Activated CD4-positive, alpha-beta T cell treated with anti-CD3 and anti-CD28 coated beads, Interleukin-2, amount 10 ng/mL, durations not matched to agents 24 days and 14 days (primary cell): ENCODE results near the gene NPIPB13. TPM values are rescaled to one million over a fixed set of nuclear protein-coding genes. Genes with fewer than 3 reads are reported as not detected.
"Not testable (repeated sequence)": the region's sequence is repeated elsewhere in the genome, so short reads cannot be mapped to it uniquely, and the experiment has no call there.

Experiments used
- DNase-seq: peaks from one replicate; pipeline ENCODE4 v3.0.0; 2022
- H3K27ac Mint-ChIP-seq: one replicate; pipeline ENCODE4 v1.8.0; 2022; ENCODE audit warnings: mild to moderate bottlenecking, mixed read lengths
- H3K27me3 Mint-ChIP-seq: one replicate; pipeline ENCODE4 v1.8.0; 2022; ENCODE audit warnings: mixed read lengths
- H3K36me3 Mint-ChIP-seq: one replicate; pipeline ENCODE4 v1.8.0; 2022; ENCODE audit warnings: low read depth, mild to moderate bottlenecking, mixed read lengths
- H3K4me1 Mint-ChIP-seq: one replicate; pipeline ENCODE4 v1.8.0; 2021; ENCODE audit warnings: mixed read lengths
- H3K4me3 Mint-ChIP-seq: one replicate; pipeline ENCODE4 v1.8.0; 2022; ENCODE audit warnings: mild to moderate bottlenecking, moderate library complexity, mixed read lengths
- H3K9me3 Mint-ChIP-seq: one replicate; pipeline ENCODE4 v1.8.0; 2021; ENCODE audit warnings: mixed read lengths
- intact Hi-C: fragments of 100-400 bp; cut with micrococcal nuclease; formaldehyde crosslinking; loops from one replicate; pipeline ENCODE4 v1.15.1; 2023
- total RNA-seq: library from RNA; stranded (reverse); gene quantifications from 2 replicates; pipeline ENCODE4 v1.2.3, GENCODE V29; 2022

NPIPB13 gene
- 14.5 and 21.1 TPM in 2 replicates for total RNA-seq

- H3K9me3 Mint-ChIP-seq, H3K36me3 Mint-ChIP-seq, intact Hi-C loops, H3K4me1 Mint-ChIP-seq, H3K27me3 Mint-ChIP-seq, H3K27ac Mint-ChIP-seq, DNase-seq, H3K4me3 Mint-ChIP-seq: not testable (repeated sequence)
These were observed at the start of gene NPIPB13 for GRCh38 chr16:30248379-30248778. TSS of gene NPIPB13 (minus strand) at chr16:30248479. CDS start at chr16:30245573, 2,906 bp downstream.

GRCh38 chr16:30282357-30282756 is 34.1 kb upstream of the NPIPB13 start:
- H3K9me3 Mint-ChIP-seq, DNase-seq, intact Hi-C loops, H3K4me1 Mint-ChIP-seq, H3K27ac Mint-ChIP-seq, H3K27me3 Mint-ChIP-seq, H3K36me3 Mint-ChIP-seq, H3K4me3 Mint-ChIP-seq: not testable (repeated sequence)

GRCh38 chr16:30278523-30278922 is 30.2 kb upstream of the NPIPB13 start:
- H3K36me3 Mint-ChIP-seq, intact Hi-C loops, H3K27ac Mint-ChIP-seq, H3K27me3 Mint-ChIP-seq, DNase-seq, H3K4me1 Mint-ChIP-seq, H3K9me3 Mint-ChIP-seq, H3K4me3 Mint-ChIP-seq: not testable (repeated sequence)

- H3K4me1 Mint-ChIP-seq, H3K4me3 Mint-ChIP-seq, H3K27ac Mint-ChIP-seq, intact Hi-C loops, H3K9me3 Mint-ChIP-seq, H3K27me3 Mint-ChIP-seq, H3K36me3 Mint-ChIP-seq: not testable (repeated sequence)
- peak; percentile 48 for DNase-seq
These were observed 31.2 kb downstream of the NPIPB13 start for GRCh38 chr16:30217082-30217481.

- intact Hi-C loops, H3K9me3 Mint-ChIP-seq, H3K4me1 Mint-ChIP-seq, H3K36me3 Mint-ChIP-seq, H3K4me3 Mint-ChIP-seq, H3K27me3 Mint-ChIP-seq, H3K27ac Mint-ChIP-seq, DNase-seq: not testable (repeated sequence)
These were observed 36.9 kb downstream of the NPIPB13 start for GRCh38 chr16:30211414-30211813.

GRCh38 chr16:30209032-30209431 is 39.2 kb downstream of the NPIPB13 start:
- H3K27ac Mint-ChIP-seq, H3K4me1 Mint-ChIP-seq, H3K9me3 Mint-ChIP-seq, intact Hi-C loops, H3K4me3 Mint-ChIP-seq, H3K27me3 Mint-ChIP-seq, H3K36me3 Mint-ChIP-seq: not testable (repeated sequence)
- peak; percentile 71 for DNase-seq

GRCh38 chr16:30207063-30207704 is 41.1 kb downstream of the NPIPB13 start:
- H3K4me1 Mint-ChIP-seq, H3K27me3 Mint-ChIP-seq, intact Hi-C loops, H3K36me3 Mint-ChIP-seq, H3K9me3 Mint-ChIP-seq, H3K4me3 Mint-ChIP-seq, H3K27ac Mint-ChIP-seq: not testable (repeated sequence)
- DNase-seq = peak; percentile 6

GRCh38 chr16:30206252-30206651 is 42.0 kb downstream of the NPIPB13 start:
- H3K9me3 Mint-ChIP-seq, H3K27ac Mint-ChIP-seq, DNase-seq, H3K27me3 Mint-ChIP-seq, H3K4me1 Mint-ChIP-seq, intact Hi-C loops, H3K4me3 Mint-ChIP-seq, H3K36me3 Mint-ChIP-seq: not testable (repeated sequence)

GRCh38 chr16:30205541-30206236 is 42.6 kb downstream of the NPIPB13 start:
- H3K9me3 Mint-ChIP-seq, intact Hi-C loops, H3K27ac Mint-ChIP-seq, H3K4me3 Mint-ChIP-seq, H3K4me1 Mint-ChIP-seq, H3K27me3 Mint-ChIP-seq, H3K36me3 Mint-ChIP-seq: not testable (repeated sequence)
- peak; percentile 60 for DNase-seq

GRCh38 chr16:30199608-30200343 is 48.5 kb downstream of the NPIPB13 start:
- H3K36me3 Mint-ChIP-seq, H3K27me3 Mint-ChIP-seq, DNase-seq, H3K27ac Mint-ChIP-seq, intact Hi-C loops, H3K9me3 Mint-ChIP-seq, H3K4me3 Mint-ChIP-seq, H3K4me1 Mint-ChIP-seq: not testable (repeated sequence)

GRCh38 chr16:30199049-30199448 is 49.2 kb downstream of the NPIPB13 start, which contains the start of gene SULT1A3:
TSS of gene SULT1A3 (plus strand) at chr16:30199255. CDS start at chr16:30200729, 1,474 bp downstream.
- H3K4me3 Mint-ChIP-seq, intact Hi-C loops, DNase-seq, H3K4me1 Mint-ChIP-seq, H3K36me3 Mint-ChIP-seq, H3K27ac Mint-ChIP-seq, H3K9me3 Mint-ChIP-seq, H3K27me3 Mint-ChIP-seq: not testable (repeated sequence)

Other genes with a start within 250 kb of the NPIPB13 start
- gene DOC2A, start 237.5 kb downstream of the NPIPB13 start, total RNA-seq = 2.7 and 3.2 TPM in 2 replicates
- gene C16orf92, start 225.3 kb downstream of the NPIPB13 start, total RNA-seq = not detected in 2 replicates
- gene TLCD3B, start 217.2 kb downstream of the NPIPB13 start, total RNA-seq = 1.5 and 1.8 TPM in 2 replicates
- gene ALDOA, start 182.7 kb downstream of the NPIPB13 start, total RNA-seq = 2,074 and 2,109 TPM in 2 replicates
- gene PPP4C, start 172.5 kb downstream of the NPIPB13 start, total RNA-seq = 144 and 145 TPM in 2 replicates
- gene TBX6, start 156.6 kb downstream of the NPIPB13 start, total RNA-seq = 2.1 TPM in 2 replicates
- gene YPEL3, start 152.3 kb downstream of the NPIPB13 start, total RNA-seq = 11.8 and 11.9 TPM in 2 replicates
- gene GDPD3, start 134.9 kb downstream of the NPIPB13 start, total RNA-seq = 6.0 and 6.6 TPM in 2 replicates
- 53.9 and 56.4 TPM in 2 replicates for gene MAPK3, start 125.3 kb downstream of the NPIPB13 start, total RNA-seq
- 748 and 758 TPM in 2 replicates for gene CORO1A, start 64.9 kb downstream of the NPIPB13 start, total RNA-seq
- gene BOLA2B, start 54.8 kb downstream of the NPIPB13 start, total RNA-seq = 280 and 300 TPM in 2 replicates
- gene SLX1A, start 54.6 kb downstream of the NPIPB13 start, total RNA-seq = 73.0 and 80.7 TPM in 2 replicates
- gene SULT1A3, start 49.2 kb downstream of the NPIPB13 start, total RNA-seq = 15.6 and 24.5 TPM in 2 replicates
- 80.5 and 93.2 TPM in 2 replicates for gene CD2BP2, start 106.8 kb upstream of the NPIPB13 start, total RNA-seq
- 68.9 TPM in 2 replicates for gene TBC1D10B, start 122.0 kb upstream of the NPIPB13 start, total RNA-seq
- 1.0 and 1.3 TPM in 2 replicates for gene MYL11, start 126.3 kb upstream of the NPIPB13 start, total RNA-seq
- 162 and 163 TPM in 2 replicates for gene SEPTIN1, start 134.1 kb upstream of the NPIPB13 start, total RNA-seq
- 16.5 and 18.3 TPM in 2 replicates for gene ZNF48, start 146.9 kb upstream of the NPIPB13 start, total RNA-seq
- gene ZNF771, start 159.1 kb upstream of the NPIPB13 start, total RNA-seq = 8.6 and 10.3 TPM in 2 replicates
- gene DCTPP1, start 181.6 kb upstream of the NPIPB13 start, total RNA-seq = 167 and 176 TPM in 2 replicates
- 79.7 and 80.2 TPM in 2 replicates for gene SEPHS2, start 197.4 kb upstream of the NPIPB13 start, total RNA-seq
- 264 and 267 TPM in 2 replicates for gene ITGAL, start 224.3 kb upstream of the NPIPB13 start, total RNA-seq